Spinal cord (tissue), 10 donors: ENCODE results near the gene SRMS. TPM values are rescaled to one million over a fixed set of nuclear protein-coding genes. Genes with fewer than 3 reads are reported as not detected.

Experiments used
- DNase-seq, 6 donors: peaks; one replicate each; pipeline versions ENCODE4 v3.0.0 to v3.0.0-alpha.2; 2013 to 2015; ENCODE audit warnings: low spot score in 6 of 6, low read depth in 4 of 6
- H3K27ac ChIP-seq: one replicate; pipeline ENCODE4 v1.5.1; 2013; ENCODE audit warnings: low read depth, low read length, control low read depth
- H3K27me3 ChIP-seq: one replicate; pipeline ENCODE4 v1.6.1; 2013; ENCODE audit warnings: low read length; ENCODE audit not compliant: control insufficient read depth, insufficient read depth
- H3K36me3 ChIP-seq: one replicate; pipeline ENCODE4 v1.6.1; 2013; ENCODE audit warnings: low read length; ENCODE audit not compliant: control insufficient read depth, insufficient read depth
- H3K4me1 ChIP-seq: one replicate; pipeline ENCODE4 v1.6.1; 2013; ENCODE audit warnings: low read length; ENCODE audit not compliant: control insufficient read depth, insufficient read depth
- H3K4me3 ChIP-seq: one replicate; pipeline ENCODE4 v1.5.1; 2013; ENCODE audit warnings: low read depth, low read length, control low read depth
- H3K9me3 ChIP-seq: one replicate; pipeline ENCODE4 v1.6.1; 2013; ENCODE audit warnings: low read length; ENCODE audit not compliant: control insufficient read depth, insufficient read depth
- WGBS: methylation state at CpG from one replicate; pipeline ENCODE4 v1.1.5; 2013; ENCODE audit warnings: missing lambda C conversion rate; ENCODE audit not compliant: insufficient coverage; 5-methylcytosine and 5-hydroxymethylcytosine counted together
- polyA plus RNA-seq, 2 donors: library from polyadenylated mRNA; unstranded; fragments of 120-200 nt; gene quantifications; one replicate each; pipeline ENCODE4 v1.2.1, GENCODE V29; 2013; ENCODE audit not compliant: insufficient read length in 2 of 2
- total RNA-seq, 2 donors: library from RNA; depleted of rRNA in 1 of 2; stranded (reverse); fragments of 120-200 nt in 1 of 2; fragments of >200 nt in 1 of 2; gene quantifications; one replicate each; pipeline versions ENCODE4 v1.2.3 to v1.2.4, GENCODE V29; 2013 to 2014
- donor health status: healthy.

The SRMS gene
- total and polyA plus RNA-seq, 4 donors: 0.22 to 0.42 TPM; not detected in 2

- 72% methylated on average over 27 of the region's 27 CpGs for WGBS
- no peak overlapping the region for H3K27ac ChIP-seq
- peaks cover 6% of the 10 kb centered on the region for H3K4me1 ChIP-seq
- no peaks in the 10 kb centered on the region for H3K9me3 ChIP-seq
- H3K4me3 ChIP-seq: no peak overlapping the region
- H3K27me3 ChIP-seq: peaks cover 16% of the 10 kb centered on the region
- H3K36me3 ChIP-seq: no peaks in the 10 kb centered on the region
- DNase-seq: no peak
Measured at GRCh38 chr20:63544241-63544957, 3.1 kb downstream of the SRMS start.

DNA sequence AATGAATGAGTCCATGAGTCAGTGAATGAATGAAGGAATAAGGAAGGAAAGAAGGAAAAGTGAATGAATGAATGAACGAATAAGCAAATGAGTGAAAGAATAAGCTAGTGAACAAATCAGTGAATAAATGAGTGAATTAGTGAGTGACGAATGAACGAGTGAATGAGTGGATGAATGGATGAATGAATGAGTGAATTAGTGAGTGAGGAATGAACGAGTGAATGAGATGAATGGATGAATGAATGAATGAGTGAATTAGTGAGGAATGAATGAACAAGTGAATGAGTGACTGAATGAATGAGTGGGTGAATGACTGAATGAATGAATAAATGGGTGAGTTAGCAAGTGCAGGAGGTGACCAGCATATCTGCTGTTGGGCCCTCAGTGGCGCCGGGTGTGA, 3.8 kb downstream of the SRMS start:
- H3K36me3 ChIP-seq: no peaks in the 10 kb centered on the region
- peaks cover 16% of the 10 kb centered on the region for H3K27me3 ChIP-seq
- H3K9me3 ChIP-seq: no peaks in the 10 kb centered on the region
- H3K27ac ChIP-seq: no peak overlapping the region
- WGBS: 97% methylated on average over 6 of the region's 6 CpGs
- no peak for DNase-seq
- peaks cover 6% of the 10 kb centered on the region for H3K4me1 ChIP-seq
- no peak overlapping the region for H3K4me3 ChIP-seq

DNA sequence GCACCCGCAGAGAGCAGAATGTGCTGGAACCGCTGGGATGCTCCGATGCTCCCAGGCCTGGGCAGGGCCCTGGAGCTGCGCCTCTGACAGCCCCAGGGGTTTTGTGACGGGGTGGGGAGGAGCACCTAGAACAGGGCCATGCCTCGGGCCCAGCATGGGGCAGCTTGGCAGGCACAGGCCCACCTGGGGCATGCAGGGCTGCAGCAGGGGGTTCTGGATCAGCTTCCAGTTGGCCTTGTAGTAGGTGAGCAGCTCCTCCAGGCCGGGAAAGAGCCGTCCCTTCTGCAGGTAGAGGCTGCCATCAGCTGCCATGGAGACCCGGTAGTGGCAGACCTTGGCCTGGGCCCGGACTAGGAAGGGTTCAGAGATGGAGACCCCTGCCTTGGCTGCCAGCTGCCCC, 4.4 kb downstream of the SRMS start:
- Histone ChIP-seq H3K36me3 (no peaks in the 10 kb centered on the region), H3K4me1 (peaks cover 6% of the 10 kb centered on the region), H3K4me3 (no peak overlapping the region), H3K27me3 (peaks cover 10% of the 10 kb centered on the region), H3K27ac (no peak overlapping the region), H3K9me3 (no peaks in the 10 kb centered on the region)
- DNase-seq: no peak
- WGBS: 82% methylated on average over 10 of the region's 10 CpGs

DNA sequence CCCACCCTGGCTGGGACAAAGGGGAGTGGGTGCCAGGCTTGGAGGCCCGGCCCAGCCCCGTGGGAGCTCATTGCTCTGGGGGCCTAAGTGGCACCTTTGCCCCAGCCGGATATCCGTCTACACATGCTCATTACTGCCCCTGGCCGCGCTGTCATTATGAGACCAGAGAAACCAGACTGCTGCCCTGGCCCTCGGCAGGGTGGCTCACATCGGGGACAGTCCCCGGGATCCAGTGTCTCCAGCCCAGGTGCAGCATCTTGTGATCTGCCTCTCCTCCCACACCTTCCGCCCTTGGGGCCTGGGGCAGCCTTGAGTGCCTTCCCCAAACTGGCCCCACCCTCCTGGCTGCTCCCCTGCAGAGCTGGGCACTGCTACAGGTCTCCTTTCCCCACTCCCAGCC, 4.9 kb downstream of the SRMS start:
- no peak for DNase-seq

GRCh38 chr20:63542031-63542559, 5.5 kb downstream of the SRMS start:
- H3K4me3 ChIP-seq: no peak overlapping the region
- peaks cover 16% of the 10 kb centered on the region for H3K4me1 ChIP-seq
- DNase-seq: no peak
- H3K27ac ChIP-seq: no peak overlapping the region
- no peaks in the 10 kb centered on the region for H3K9me3 ChIP-seq
- H3K27me3 ChIP-seq: peaks cover 6% of the 10 kb centered on the region
- 84% methylated on average over 36 of the region's 36 CpGs for WGBS
- H3K36me3 ChIP-seq: no peaks in the 10 kb centered on the region

More for the DNA sequence above, 4.9 kb downstream of the SRMS start:
- Histone ChIP-seq H3K27me3 (peaks cover 8% of the 10 kb centered on the region), H3K27ac (no peak overlapping the region), H3K4me3 (no peak overlapping the region), H3K36me3 (no peaks in the 10 kb centered on the region), H3K9me3 (no peaks in the 10 kb centered on the region), H3K4me1 (peaks cover 11% of the 10 kb centered on the region)
- WGBS: 84% methylated on average over 10 of the region's 10 CpGs

DNA sequence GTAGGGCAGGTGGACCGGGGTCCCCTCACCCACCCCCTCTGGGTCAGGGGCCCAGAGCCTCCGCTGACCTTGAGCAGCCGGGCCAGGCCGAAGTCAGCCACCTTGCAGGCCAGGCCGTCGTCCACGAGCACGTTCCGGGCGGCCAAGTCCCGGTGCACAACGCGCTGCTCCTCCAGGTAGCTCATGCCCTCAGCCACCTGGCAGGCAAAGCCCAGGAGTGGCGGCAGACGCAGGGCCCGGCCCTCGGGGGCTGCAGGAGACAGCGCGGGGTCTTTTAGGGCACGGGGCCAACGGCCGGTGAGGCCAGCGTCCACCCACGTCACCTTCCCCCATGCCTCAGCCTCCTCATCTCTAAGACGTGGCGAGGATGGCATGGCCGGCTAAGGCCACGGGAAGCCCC, 6.2 kb downstream of the SRMS start:
- no peak for DNase-seq
- Histone ChIP-seq H3K4me1 (peaks cover 19% of the 10 kb centered on the region), H3K27me3 (no peaks in the 10 kb centered on the region), H3K36me3 (no peaks in the 10 kb centered on the region), H3K27ac (no peak overlapping the region), H3K9me3 (no peaks in the 10 kb centered on the region), H3K4me3 (no peak overlapping the region)
- WGBS: 90% methylated on average over 28 of the region's 28 CpGs

DNA sequence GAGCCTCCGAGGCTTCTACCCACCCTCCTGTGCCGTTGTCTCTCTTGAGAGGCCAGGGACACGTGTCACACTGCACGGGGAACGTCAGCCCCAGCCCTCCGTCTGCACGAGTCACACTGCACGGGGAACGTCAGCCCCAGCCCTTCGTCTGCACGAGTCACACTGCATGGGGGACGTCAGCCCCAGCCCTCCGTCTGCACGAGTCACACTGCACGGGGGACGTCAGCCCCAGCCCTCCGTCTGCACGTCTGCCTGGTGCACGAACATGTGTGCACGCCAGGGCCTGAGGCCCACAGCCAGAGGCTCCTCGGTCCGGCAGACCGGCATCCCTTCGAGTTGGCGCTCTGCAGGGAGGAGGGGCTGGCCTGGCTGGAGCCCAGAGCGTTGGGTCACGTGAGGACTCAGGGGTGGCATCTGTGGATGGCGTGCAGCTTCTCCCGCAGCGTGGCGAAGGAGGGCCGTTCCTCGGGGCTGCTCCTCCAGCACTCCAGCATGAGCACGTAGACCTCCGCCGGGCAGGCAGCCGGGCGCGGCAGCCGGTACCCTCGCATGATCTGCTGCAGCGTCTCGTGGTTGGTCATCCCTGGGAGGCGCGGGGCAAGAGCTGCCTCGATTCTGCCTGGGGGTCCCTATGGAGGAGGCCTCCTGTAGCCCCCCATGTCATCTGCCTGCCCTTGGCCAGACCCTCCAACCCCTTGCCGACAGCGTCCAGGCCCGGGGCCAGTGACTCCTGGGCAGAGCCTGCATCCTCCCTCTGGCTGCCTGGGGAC, 6.9 kb downstream of the SRMS start:
- peaks cover 22% of the 10 kb centered on the region for H3K4me1 ChIP-seq
- H3K27me3 ChIP-seq: no peaks in the 10 kb centered on the region
- no peaks in the 10 kb centered on the region for H3K36me3 ChIP-seq
- no peaks in the 10 kb centered on the region for H3K9me3 ChIP-seq
- no peak overlapping the region for H3K27ac ChIP-seq
- no peak overlapping the region for H3K4me3 ChIP-seq
- peak in 2 of 6 donors; percentile 47 to 59 for DNase-seq
- WGBS: 59% methylated on average over 49 of the region's 49 CpGs

DNA sequence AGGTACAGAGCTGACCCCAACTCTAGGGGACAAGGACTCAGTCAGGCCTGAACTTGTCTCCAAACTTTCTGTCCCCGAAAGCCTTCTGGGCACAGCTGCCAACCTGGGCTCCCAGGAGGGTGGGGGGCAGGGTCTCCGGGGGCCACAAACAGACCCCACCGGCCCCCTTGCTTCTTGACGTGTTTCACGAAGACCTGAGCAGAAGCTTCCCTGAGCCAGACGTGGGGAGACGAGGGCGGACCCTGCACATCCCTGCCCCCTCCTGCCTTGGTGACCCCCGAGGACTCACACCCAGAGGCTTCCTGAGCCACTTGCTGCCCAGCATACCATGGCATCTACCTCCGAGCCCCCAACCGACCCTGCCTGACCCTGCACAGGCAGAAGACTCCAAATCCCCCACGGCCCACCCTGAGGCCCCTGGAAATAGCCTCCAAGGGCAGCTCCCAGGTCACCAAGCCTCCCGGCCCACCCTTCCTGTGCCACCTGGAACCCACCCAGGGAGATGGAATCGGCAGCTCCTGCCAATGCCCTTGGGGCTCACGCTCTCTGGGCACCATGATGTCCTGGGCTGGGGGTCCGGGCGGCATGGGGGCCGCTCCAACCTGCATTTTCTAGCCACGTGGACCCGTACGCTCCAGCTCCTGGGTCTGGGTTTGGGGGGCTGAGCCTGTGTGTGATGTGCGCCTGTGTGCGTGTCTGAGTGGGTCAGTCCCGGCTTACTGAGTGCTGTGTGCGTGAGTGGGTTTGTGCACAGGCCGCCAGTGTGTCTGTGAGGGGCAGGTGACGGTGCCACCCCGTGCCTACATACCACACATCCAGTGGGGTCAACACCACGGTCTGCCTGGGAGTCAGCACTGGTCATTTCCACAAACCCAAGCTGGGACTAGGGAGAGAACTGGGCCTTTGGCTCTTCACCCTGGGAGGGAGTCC, 7.8 kb downstream of the SRMS start:
- H3K27ac ChIP-seq: no peak overlapping the region
- H3K36me3 ChIP-seq: no peaks in the 10 kb centered on the region
- H3K9me3 ChIP-seq: no peaks in the 10 kb centered on the region
- WGBS: 92% methylated on average over 28 of the region's 29 CpGs
- no peak overlapping the region for H3K4me3 ChIP-seq
- H3K27me3 ChIP-seq: no peaks in the 10 kb centered on the region
- peaks cover 27% of the 10 kb centered on the region for H3K4me1 ChIP-seq
- DNase-seq: no peak

DNA sequence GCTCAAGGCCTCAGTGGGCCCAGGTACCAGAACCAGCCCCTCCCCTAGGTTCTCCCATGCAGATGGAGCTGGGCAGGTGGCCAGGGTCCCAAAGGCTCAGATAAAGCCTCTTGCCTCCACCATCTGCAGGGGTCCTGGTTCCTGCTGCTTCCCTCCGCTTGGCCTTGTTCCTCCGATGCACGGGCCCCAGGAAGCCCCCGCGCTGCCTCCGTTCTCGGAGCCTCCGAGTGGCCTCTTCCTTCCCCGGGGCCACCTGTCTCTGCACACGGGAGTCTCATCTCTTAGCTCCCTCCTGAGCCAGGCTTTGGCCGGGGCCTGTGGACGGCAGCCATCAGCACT, 8.5 kb downstream of the SRMS start:
- Histone ChIP-seq H3K4me1 (peaks cover 30% of the 10 kb centered on the region), H3K9me3 (no peaks in the 10 kb centered on the region), H3K4me3 (no peak overlapping the region), H3K27ac (no peak overlapping the region), H3K36me3 (no peaks in the 10 kb centered on the region), H3K27me3 (no peaks in the 10 kb centered on the region)
- 89% methylated on average over 12 of the region's 12 CpGs for WGBS
- no peak for DNase-seq
